Measurements from ENCODE around the gene ADAR. TPM values are rescaled to one million over a fixed set of nuclear protein-coding genes. Genes with fewer than 3 reads are reported as not detected.

The ADAR gene
- total RNA-seq, 4 donors from 2014 or later = 66.5 to 104 (median 78.6) TPM

DNA sequence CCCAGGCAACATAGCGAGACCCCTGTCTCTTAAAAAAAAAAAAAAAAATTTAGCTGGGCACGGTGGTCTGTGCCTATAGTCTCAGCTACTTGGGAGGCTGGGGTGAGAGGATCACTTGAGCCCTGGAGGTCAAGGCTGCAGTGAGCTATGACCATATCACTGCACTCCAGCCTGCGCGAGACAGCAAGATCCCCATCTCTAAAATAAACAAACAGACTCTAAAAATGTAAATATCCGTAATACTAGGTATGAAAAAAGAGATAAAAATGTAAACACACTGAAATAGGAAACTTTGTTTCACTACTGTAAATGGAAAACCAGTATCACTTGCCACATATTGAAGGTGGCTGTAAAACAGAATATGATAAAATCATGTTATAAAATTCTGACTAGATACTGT is 17.2 kb downstream of the ADAR start:
- TF ChIP-seq, protein P1, sequence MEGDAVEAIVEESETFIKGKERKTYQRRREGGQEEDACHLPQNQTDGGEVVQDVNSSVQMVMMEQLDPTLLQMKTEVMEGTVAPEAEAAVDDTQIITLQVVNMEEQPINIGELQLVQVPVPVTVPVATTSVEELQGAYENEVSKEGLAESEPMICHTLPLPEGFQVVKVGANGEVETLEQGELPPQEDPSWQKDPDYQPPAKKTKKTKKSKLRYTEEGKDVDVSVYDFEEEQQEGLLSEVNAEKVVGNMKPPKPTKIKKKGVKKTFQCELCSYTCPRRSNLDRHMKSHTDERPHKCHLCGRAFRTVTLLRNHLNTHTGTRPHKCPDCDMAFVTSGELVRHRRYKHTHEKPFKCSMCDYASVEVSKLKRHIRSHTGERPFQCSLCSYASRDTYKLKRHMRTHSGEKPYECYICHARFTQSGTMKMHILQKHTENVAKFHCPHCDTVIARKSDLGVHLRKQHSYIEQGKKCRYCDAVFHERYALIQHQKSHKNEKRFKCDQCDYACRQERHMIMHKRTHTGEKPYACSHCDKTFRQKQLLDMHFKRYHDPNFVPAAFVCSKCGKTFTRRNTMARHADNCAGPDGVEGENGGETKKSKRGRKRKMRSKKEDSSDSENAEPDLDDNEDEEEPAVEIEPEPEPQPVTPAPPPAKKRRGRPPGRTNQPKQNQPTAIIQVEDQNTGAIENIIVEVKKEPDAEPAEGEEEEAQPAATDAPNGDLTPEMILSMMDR (IDR thresholded peaks at IDR 0.05; ENCODE audit: low read depth) = no peak

DNA sequence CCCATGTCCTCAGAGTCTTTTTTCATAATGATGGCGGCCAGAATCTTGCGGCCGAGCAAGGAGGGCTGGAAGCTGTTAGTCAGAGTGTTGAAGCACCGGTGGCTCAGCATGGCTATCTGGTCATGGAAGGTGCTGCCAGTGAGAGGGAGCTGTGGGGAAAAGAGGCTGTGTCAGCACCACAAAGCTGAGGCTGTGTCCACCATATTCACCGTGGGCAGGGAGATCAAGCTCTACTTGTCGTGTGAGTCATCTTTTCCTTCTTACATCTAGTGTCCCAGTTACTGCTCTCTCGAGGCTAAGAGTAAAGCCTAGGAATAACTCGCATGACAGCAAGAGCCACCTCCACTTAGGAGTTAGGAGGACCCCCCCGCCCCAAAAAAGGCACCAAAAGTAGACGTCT is 18.2 kb downstream of the ADAR start:
- TF ChIP-seq, protein P1 (IDR thresholded peaks at IDR 0.05; ENCODE audit: low read depth) = no peak

DNA sequence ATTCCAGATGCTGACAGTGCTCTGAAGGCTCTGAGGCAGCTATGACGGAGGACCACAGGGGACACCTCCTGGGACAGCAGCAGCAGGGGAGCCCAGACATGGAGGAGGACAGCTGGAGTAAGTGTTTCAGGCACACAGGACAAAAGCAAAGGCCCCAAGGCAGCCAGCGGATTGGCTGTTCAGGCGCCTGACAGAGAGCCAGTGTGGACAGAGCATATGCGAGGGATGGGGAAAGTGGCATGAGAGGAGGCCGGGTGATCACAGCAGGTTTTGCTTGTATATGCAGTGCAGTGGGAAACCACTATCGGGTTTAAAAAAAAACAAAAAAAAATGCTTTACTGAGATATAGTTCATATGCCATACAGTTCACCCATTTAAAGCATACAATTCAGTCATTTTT is 21.3 kb downstream of the ADAR start:
- TF ChIP-seq, protein P1 (IDR thresholded peaks at IDR 0.05; ENCODE audit: low read depth) = no peak

- TF ChIP-seq, protein P1 (IDR thresholded peaks at IDR 0.05; ENCODE audit: low read depth) = no peak
Measured at GRCh38 chr1:154586231-154586630, 21.8 kb downstream of the ADAR start.

- TF ChIP-seq, protein P1 (IDR thresholded peaks at IDR 0.05; ENCODE audit: low read depth) = no peak
Measured at GRCh38 chr1:154584267-154584994, 23.6 kb downstream of the ADAR start.

DNA sequence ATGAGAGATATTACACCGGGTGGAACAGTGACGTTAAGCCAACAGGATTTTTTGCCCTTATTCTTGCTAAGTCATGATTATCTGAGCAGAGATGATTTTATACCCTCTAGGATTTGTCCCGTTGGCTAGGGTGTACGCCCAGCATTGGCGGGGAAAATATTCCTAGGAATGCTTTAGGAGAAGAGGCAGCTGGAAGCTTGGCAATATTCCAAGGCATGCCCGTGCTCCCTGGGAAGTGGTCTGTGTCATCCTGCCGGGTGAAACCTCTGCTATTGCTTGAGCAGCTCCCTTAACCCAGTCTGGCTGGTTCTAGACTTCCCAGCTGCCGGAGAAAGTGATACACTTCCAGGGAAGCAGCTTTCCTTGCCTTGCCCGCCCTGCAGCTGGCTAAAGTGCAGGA is 24.2 kb downstream of the ADAR start:
- TF ChIP-seq, protein P1 (IDR thresholded peaks at IDR 0.05; ENCODE audit: low read depth) = no peak

DNA sequence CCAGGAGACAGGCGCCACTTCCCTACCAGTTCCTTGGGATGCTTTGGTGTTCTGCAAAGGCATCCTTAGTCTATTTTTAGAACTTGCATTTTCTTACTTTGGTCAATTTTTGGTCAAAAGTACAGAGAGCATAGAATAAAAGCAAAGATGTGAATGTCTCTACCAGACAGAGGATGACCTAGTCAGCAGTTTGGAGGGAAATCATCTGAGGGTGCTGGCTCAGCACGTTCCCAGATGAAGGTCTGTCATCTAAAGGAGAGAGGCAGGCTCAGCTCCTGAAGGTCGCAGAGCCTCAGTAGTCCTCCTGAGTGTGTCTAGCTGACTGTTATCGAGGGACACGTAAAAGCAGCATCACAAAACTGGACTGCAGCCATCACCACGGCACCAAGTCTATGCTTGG is 25.1 kb downstream of the ADAR start:
- TF ChIP-seq, protein P1 (IDR thresholded peaks at IDR 0.05; ENCODE audit: low read depth) = no peak
